Fibroblast of skin of back (primary cell): ENCODE data around the gene MCM8.

Experiments used
- DNase-seq: peaks from one replicate; pipeline ENCODE4 v3.0.0-alpha.2; 2013

The MCM8 gene

DNA sequence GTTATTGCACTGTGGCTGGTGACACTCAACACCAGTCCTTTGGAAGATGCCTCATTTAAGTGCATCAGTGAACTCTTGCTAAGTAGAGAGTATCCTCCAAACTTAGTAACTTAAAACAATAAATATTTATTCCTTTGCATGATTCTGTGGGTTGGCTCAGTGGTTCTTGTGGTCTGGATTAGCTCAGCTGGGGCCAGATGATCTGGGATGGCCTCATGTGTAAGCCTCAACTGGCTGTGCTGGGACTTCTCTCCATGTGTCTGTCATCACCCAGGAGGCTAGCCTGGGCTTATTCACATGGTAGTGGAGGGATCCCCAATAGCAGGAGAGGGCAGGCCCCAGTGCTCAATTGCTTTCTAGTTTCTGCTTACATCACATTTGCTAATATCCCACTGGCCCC lies 95.1 kb downstream of the MCM8 start:
- no peak for DNase-seq

DNA sequence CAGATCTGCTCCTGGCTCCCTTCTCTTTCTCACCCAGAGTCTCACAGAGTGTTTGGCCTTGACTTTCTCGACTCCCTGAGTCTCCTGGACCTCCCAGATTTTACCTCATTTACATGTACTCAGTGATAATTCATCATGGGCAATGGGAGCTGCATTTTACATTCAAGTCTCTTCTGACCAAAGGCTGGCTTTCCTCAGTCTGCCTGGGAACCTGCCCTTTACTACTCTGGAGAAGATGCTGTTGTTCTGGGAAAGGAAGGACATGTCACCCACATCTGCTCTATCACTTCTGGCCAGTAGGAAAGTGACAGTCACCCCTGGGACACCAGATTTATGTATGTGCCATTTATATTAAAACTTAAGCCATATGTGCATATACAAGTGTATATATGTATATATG lies 96.0 kb downstream of the MCM8 start:
- DNase-seq = no peak

- DNase-seq = no peak
Measured at GRCh38 chr20:6048391-6048790, 97.9 kb downstream of the MCM8 start.
